A204.1 (cell line): Measurements from ENCODE around the gene CRADD.
"Not testable (repeated sequence)": the region's sequence is repeated elsewhere in the genome, so short reads cannot be mapped to it uniquely, and the experiment has no call there.

Experiments used
- FAIRE-seq: peaks from 2 replicates; lab custom pipeline; 2012; peaks lifted over from hg19 to GRCh38; lab: Jason Lieb, UNC

CRADD gene

GRCh38 chr12:93707836-93708235, 30.7 kb downstream of the CRADD start:
- no peak for FAIRE-seq

- FAIRE-seq, result no peak
These were observed 31.8 kb downstream of the CRADD start for GRCh38 chr12:93708952-93709351.

GRCh38 chr12:93709386-93709785, 32.2 kb downstream of the CRADD start:
- FAIRE-seq, result no peak

- FAIRE-seq, result no peak
These were observed 33.4 kb downstream of the CRADD start for GRCh38 chr12:93710574-93710926.

DNA sequence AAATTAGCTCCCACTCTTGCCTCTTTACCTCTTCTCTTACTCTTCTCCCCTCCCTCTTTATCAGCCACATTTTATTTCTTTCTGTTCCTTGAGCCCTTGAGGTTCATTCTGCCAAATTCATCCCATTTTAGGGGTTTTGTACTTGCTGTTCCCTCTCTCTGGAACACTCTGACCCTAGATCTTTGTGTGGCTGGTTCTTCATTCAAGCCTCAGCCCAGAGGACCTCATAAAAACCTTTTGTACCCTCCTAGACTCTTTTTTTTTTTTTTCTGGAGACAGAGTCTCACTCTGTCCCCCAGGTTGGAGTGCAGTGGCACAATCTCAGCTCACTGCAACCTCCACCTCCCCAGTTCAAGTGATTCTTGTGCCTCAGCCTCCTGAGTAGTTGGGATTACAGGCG, 34.3 kb downstream of the CRADD start:
- not testable (repeated sequence) for FAIRE-seq

DNA sequence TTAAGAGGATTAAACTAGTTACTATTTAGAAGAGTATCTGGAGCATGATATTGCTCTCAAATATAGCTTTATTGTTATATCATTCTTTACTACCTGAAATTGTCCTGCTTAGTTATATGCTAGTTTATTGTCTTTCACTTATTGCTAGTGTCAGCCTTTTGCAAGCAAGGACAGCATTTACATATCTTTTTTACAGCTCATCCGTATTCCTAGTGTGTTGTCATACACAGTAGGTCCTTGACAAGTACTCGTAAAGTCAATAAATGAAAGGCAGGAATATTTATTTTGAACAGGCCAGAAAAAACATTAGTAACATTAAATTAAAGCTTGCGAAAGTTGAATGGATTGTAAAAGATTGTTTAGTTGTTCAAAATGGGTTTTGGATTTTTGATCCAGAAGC, 35.0 kb downstream of the CRADD start:
- FAIRE-seq, result no peak

- no peak for FAIRE-seq
These were observed 35.9 kb downstream of the CRADD start for GRCh38 chr12:93713060-93713459.

- no peak for FAIRE-seq
These were observed 36.6 kb downstream of the CRADD start for GRCh38 chr12:93713800-93714199.

- no peak for FAIRE-seq
These were observed 37.2 kb downstream of the CRADD start for GRCh38 chr12:93714382-93714781.

DNA sequence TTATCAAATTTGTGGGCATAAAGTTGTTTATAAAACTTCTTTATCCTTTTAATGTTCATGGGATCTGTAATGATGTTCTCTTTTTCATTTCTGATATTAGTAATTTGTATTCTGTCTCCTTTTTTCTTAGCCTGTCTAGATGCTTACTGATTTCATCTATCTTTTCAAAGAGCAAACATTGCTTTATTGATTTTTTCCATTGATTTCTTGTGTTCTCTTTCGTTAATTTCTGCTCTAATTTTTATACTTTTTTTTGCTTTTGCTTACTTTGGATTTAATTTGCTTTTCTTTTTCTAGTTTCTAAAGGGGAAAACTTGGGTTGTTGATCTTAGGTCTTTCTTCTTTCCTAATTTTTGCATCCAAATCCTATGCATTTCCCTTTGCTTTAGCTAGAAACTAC, 42.5 kb downstream of the CRADD start:
- no peak for FAIRE-seq

DNA sequence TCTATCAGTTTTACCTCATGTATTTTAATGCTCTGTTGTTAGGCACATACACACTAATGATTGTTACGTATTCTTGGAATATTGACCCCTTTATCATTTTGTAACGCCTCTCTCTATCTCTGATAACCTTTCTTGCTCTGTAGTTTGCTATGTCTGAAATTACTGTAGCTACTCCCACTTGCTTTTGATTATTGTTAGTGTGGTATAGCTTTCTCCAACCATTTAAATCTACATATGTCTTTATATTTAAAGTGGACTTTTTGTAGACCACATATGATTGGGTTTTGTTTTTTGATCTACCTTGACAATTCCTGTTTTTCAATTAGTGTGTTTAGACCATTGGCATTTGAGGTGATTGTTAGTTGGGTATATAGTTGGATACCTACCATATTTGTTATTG, 43.4 kb downstream of the CRADD start:
- FAIRE-seq, result no peak

- FAIRE-seq, result no peak
These were observed 45.0 kb downstream of the CRADD start for GRCh38 chr12:93722179-93722578.

DNA sequence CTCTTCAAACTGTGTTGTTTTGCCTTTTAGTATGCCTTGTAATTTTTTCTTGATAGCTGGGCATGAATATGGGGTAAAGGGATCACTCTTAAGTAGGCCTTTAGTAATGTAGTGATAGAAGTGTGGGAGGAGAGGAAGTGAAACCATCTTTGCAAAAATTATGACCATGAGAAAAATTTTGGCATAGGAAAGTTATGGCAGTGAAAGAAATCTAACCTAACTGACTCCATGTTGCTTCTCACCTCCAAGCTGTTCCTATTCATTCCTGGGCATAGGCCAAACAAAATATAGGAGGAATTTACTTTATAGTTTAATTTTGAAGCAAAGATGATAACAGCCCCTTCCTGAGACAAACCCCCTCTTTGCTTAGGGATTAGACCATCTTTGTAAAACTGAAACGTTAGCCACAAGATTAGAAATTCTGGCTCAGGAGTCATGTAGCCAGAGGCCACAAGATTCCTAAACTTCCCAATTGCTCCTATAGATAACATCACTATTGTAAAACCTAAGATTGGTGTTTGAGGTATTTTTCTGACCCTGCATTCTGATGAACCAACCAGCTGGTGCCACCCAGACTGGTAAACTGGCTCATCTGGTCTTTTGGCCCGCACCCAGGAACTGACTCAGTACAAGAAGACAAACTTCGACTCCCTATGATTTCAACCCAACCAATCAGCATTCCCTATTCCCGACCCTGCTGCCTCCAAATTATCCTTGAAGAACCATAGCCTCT, 45.8 kb downstream of the CRADD start:
- no peak for FAIRE-seq

DNA sequence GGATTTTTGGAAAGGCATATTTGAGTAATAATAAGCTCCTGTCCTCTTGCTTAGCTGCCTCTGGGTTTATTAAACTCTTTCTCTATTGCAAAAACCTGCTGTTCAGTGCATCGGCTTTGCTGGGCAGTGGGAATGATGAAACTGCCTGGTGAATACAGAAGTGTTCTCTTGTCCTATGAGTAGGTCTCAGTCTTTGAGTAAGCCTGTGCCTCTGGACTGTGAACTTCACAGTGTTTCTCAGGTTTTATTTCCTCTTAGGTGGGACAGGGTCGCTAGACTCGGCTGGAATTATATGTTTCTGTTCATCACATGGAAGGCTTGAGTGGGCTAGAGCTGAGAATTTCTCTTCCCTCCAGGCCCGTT, 46.4 kb downstream of the CRADD start:
- no peak for FAIRE-seq

- no peak for FAIRE-seq
These were observed 48.4 kb downstream of the CRADD start for GRCh38 chr12:93725531-93725930.

DNA sequence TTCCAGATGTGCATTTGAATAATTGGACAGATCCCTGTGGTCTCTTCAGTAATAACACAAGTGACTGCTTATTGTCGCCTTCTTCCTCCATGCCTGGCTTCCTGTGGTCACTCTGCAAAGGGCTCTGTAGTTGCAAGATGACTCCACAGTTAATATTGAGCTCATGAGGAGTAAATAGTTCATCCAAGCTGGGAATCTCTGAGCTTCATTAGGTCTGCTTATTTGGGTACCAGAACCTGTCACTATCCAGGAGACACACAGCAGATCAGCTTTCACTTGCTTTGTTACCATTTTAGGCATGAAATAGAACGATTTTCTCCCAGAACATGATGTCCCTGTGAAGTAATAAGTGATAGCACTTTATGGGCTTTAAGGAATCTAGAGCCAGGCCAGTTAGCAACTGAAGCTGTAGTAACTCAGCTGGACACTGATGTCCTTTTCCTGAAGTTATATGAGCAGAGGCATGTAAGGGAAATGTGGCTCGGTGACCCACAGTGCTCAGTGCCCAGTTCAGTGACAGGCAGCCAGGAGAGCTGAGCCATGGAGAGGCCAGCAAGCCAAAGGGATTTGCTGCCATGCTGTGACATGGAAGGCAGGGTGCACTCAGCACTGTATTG, 50.1 kb downstream of the CRADD start:
- no peak for FAIRE-seq

GRCh38 chr12:93727911-93728310, 50.7 kb downstream of the CRADD start:
- FAIRE-seq, result no peak

DNA sequence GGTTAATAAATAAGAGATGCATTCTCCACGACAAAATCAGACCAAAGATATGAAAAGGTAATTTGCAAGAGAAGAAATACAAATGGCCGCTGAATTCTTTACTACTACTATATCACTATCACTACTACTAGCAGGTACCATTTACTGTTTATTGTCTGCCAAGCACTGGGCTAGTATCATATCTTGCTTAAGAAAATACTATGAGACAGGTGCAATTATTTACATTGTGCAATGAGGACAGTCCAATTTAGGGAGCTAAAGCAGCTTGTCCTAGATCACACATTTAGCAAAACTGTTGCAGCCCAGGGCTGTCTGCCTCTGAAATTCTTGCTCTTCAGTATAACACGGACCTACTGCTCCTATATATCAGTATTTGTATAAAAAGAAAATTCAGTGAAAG, 52.8 kb downstream of the CRADD start:
- no peak for FAIRE-seq

GRCh38 chr12:93733358-93733757, 56.2 kb downstream of the CRADD start:
- no peak for FAIRE-seq

GRCh38 chr12:93733928-93734327, 56.8 kb downstream of the CRADD start:
- FAIRE-seq, result no peak

GRCh38 chr12:93734784-93735183, 57.6 kb downstream of the CRADD start:
- FAIRE-seq, result no peak

GRCh38 chr12:93736640-93737178, 59.5 kb downstream of the CRADD start:
- no peak for FAIRE-seq

DNA sequence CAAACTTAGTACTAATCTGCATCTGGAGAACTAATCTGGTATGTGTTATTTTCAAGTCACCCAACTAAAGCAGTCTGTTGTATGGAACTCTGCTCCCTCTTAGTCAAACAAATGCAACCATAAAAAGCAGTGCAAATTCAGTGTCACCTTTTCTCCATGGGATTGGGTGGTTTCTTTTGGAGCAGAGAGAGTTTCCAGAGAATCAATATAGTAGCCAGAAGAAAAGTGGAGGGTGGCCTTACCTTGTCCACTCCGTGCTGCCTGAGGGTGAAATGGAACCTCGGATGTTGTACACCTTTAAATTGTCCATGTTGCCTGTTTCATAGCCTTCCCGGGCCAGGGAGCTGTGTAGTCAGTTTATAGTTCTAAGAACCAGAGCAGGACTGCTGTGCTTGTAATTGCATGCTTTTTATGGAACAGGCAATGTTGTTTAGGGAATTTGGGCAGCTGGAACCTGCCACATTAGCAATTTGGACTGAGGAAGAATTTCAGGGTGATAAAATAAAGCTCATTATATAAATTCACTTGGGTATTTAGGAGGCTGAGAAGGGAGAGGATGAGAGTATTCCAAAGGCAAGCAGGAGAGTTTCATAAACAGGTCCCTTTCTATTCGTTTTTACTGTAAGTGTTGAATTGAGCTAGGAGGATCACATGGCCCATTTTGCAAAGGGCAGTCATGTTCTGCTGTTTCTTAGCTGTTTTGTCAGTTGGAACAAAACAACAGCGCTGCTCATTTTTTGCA, 60.5 kb downstream of the CRADD start:
- FAIRE-seq, result no peak
